AG09319 (cell line): Measurements from ENCODE around the gene TBC1D22A.

ENCODE experiments used
- DNase-seq: peaks from one replicate; pipeline ENCODE4 v3.0.0-alpha.2; 2010; ENCODE audit warnings: low read depth; ENCODE audit errors: extremely low read depth
- CTCF ChIP-seq: IDR thresholded peaks from 2 replicates; pipeline ENCODE4 v1.5.1; 2011; ENCODE audit warnings: low read depth, mild to moderate bottlenecking, inconsistent platforms, low read length, moderate library complexity

Gene TBC1D22A

GRCh38 chr22:46914916-46915894 is 152.8 kb downstream of the TBC1D22A start:
- no peak for TF ChIP-seq CTCF
- no peak for DNase-seq

- no peak for DNase-seq
- TF ChIP-seq CTCF: no peak
Observed at GRCh38 chr22:46915950-46916730, 153.7 kb downstream of the TBC1D22A start.

GRCh38 chr22:46916886-46917770 is 154.7 kb downstream of the TBC1D22A start:
- TF ChIP-seq CTCF: no peak
- DNase-seq: no peak

GRCh38 chr22:46917771-46918101 is 155.3 kb downstream of the TBC1D22A start:
- no peak for DNase-seq

GRCh38 chr22:46918197-46918596 is 155.7 kb downstream of the TBC1D22A start:
- TF ChIP-seq CTCF: no peak
- DNase-seq: no peak

More at GRCh38 chr22:46917771-46918101, 155.3 kb downstream of the TBC1D22A start:
- TF ChIP-seq CTCF: no peak

GRCh38 chr22:46922037-46922436 is 159.6 kb downstream of the TBC1D22A start:
- TF ChIP-seq CTCF: no peak
- no peak for DNase-seq
